Measurements from ENCODE around the gene ATP7A. TPM values are rescaled to one million over a fixed set of nuclear protein-coding genes. Genes with fewer than 3 reads are reported as not detected.
"Not testable (repeated sequence)": the region's sequence is repeated elsewhere in the genome, so short reads cannot be mapped to it uniquely, and the experiment has no call there.

ATP7A gene
- total and polyA plus RNA-seq, 8 donors, result 14.9 to 20.8 (median 18.3) TPM

DNA sequence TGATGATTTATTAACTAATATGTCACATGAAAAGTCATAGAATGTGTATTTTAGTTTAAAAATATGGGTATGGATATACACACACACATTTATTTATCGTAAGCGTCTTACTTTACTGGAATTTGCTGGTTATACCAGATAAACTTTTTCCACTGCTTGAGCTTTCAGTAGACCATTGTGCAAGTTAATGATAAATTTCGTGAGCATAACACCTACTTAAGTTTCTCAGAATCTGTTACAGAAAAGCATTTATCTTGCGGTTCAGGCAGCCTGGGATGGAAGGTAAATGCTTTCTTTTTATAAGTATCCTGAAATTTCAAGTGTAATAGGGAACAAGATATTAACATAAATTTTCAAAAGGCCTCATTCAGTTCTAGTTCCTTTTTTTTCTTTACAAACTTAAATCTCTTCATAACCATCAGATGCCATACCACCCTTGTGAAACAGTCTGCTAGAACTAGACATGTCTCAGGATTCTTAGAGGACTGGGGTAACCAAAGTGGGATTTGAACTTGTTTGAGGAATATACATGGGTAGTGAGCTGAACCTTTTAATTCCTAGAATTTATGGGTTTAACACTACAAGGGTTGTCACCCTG lies 27.7 kb downstream of the ATP7A start:
- Histone ChIP-seq H3K36me3 (no peaks in the 10 kb centered on the region), H3K9me3 (no peaks in the 10 kb centered on the region), H3K27me3 (no peaks in the 10 kb centered on the region), H3K4me3 (no peak overlapping the region), H3K27ac (peak overlapping the region in 1 of 2 donors; percentile 50), H3K4me1 (no peaks in the 10 kb centered on the region)
- DNase-seq, result no peak
- intact Hi-C loops (cut with DNase I), result no loop called here
- TF ChIP-seq, protein P1, sequence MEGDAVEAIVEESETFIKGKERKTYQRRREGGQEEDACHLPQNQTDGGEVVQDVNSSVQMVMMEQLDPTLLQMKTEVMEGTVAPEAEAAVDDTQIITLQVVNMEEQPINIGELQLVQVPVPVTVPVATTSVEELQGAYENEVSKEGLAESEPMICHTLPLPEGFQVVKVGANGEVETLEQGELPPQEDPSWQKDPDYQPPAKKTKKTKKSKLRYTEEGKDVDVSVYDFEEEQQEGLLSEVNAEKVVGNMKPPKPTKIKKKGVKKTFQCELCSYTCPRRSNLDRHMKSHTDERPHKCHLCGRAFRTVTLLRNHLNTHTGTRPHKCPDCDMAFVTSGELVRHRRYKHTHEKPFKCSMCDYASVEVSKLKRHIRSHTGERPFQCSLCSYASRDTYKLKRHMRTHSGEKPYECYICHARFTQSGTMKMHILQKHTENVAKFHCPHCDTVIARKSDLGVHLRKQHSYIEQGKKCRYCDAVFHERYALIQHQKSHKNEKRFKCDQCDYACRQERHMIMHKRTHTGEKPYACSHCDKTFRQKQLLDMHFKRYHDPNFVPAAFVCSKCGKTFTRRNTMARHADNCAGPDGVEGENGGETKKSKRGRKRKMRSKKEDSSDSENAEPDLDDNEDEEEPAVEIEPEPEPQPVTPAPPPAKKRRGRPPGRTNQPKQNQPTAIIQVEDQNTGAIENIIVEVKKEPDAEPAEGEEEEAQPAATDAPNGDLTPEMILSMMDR (IDR thresholded peaks at IDR 0.05), result no peak
- ATAC-seq, result no peak

DNA sequence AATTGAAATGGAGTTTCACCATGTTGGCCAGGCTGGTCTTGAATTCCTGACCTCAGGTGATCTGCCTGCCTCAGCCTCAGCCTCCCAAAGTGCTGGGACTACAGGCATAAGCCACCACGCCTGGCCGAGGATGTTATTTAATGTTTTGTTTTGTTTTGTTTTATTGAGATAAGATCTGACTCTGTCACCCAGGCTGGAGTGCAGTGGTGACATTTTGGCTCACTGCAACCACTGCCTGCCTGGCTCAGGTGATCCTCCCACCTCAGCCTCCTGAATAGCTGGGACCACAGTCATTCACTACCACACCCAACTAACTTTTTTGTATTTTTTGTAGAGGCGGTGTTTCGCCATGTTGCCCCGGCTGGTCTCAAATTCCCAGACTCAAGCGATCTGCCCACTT lies 34.5 kb downstream of the ATP7A start:
- H3K27ac ChIP-seq; H3K9me3 ChIP-seq; H3K27me3 ChIP-seq; ATAC-seq; intact Hi-C loops (cut with DNase I); H3K36me3 ChIP-seq; DNase-seq; H3K4me3 ChIP-seq: not testable (repeated sequence)
- H3K4me1 ChIP-seq, result peaks cover 0 to 15% of the 10 kb centered on the region in 2 donors

DNA sequence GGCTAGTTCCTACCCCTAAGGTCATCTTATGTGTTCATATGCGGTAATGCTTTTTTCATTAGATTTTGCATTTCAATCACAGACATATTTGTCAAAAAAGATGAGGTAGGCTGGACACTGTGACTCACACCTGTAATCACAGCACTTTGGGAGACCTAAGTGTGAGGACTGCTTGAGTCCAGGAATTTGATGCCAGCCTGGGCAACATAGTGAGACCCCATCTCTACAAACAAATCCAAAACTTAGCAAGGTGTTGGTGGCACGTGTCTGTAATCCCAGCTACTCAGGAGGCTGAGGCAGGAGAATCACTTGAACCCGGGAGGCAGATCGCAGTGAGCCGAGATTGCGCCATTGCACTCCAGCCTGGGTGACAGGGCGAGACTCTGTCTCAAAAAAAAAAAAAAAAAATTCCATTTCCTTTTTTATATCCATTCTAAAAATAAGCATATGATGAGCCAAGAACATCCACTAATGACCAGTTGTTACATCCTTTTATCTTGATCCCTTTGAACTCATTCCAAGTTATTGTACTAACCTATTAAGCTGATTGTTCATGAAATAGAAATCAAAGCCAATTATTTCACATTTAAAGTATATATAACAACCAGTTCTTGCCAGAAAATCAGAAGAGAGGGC lies 35.5 kb downstream of the ATP7A start:
- intact Hi-C loops (cut with DNase I), result no loop called here
- Histone ChIP-seq H3K36me3 (no peaks in the 10 kb centered on the region), H3K27me3 (no peaks in the 10 kb centered on the region), H3K9me3 (no peaks in the 10 kb centered on the region), H3K4me3 (no peak overlapping the region), H3K27ac (no peak overlapping the region), H3K4me1 (peaks cover 0 to 15% of the 10 kb centered on the region in 2 donors)
- DNase-seq, result peak in 1 of 4 donors; percentile 35
- no peak for ATAC-seq
- TF ChIP-seq, protein P1 (IDR thresholded peaks at IDR 0.05), result no peak

DNA sequence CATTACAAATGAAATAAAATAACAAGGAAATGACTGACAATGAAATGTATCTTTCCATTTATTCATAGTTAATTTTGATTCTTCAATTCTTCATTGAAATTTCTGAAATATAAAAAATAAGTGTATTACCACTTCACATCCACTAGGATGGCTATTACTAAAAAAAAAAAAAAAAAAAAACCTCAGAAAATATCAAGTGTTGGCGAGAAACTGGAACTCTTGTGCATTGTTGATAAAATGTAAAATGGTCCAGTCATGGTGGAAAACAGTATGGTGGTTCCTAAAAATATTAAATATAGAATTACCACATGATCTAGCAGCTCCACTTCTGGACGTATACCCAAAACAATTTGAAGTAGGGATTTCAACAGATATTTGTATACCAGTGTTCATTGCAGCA lies 36.1 kb downstream of the ATP7A start:
- ATAC-seq (no peak), DNase-seq (no peak)
- H3K27me3 ChIP-seq, result no peaks in the 10 kb centered on the region
- H3K27ac ChIP-seq, result no peak overlapping the region
- TF ChIP-seq, protein P1 (IDR thresholded peaks at IDR 0.05), result no peak
- no peaks in the 10 kb centered on the region for H3K36me3 ChIP-seq
- peaks cover 0 to 15% of the 10 kb centered on the region in 2 donors for H3K4me1 ChIP-seq
- H3K4me3 ChIP-seq, result no peak overlapping the region
- no peaks in the 10 kb centered on the region for H3K9me3 ChIP-seq
- intact Hi-C loops (cut with DNase I), result no loop called here

DNA sequence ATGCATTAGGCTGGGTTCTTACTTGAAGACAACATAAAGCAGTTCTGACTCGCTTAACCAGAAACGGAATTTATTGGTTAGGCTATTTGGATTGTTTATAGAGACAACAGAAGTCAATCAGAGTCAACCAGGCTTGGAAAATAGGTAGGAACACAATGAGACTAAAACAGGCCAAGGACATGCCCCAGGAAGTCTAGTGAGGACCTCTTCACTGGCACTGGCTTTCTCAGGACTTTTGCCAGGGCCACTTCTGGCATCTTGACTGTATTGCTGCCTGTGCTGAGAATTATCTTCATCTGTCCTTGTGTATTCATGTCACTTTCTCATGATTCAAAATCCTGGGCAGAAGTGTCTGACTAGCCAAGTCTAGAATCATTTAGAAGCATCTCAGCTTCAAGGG lies 39.3 kb downstream of the ATP7A start:
- no peaks in the 10 kb centered on the region for H3K36me3 ChIP-seq
- peak; percentile 70 for ATAC-seq
- intact Hi-C loops (cut with DNase I), result no loop called here
- TF ChIP-seq, protein P1 (IDR thresholded peaks at IDR 0.05), result no peak
- no peaks in the 10 kb centered on the region for H3K9me3 ChIP-seq
- no peak overlapping the region for H3K4me3 ChIP-seq
- H3K27me3 ChIP-seq, result no peaks in the 10 kb centered on the region
- H3K27ac ChIP-seq, result no peak overlapping the region
- H3K4me1 ChIP-seq, result peaks cover 0 to 18% of the 10 kb centered on the region in 2 donors
- no peak for DNase-seq

Measured in left lung (tissue), 10 donors.